ENCODE measurements around the gene TRAPPC11.

The TRAPPC11 gene

DNA sequence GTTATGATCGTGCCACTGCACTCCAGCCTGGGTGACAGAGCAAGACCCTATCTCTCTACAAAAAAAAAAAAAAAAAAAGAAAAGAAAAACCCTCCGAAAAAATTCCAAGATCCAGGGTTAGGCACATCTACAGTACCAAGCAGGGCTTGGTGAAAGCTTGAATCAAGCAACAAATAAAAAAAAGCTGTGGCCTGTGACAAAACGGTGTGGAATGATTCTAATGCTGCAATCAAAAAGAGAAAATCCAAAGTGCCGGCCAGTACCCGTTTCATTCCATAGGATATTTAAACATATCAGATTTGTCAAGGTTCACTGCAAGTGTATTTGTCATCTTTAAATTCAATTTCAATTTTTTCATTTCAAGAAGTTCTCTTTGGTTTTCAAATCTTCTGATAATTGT lies 20.7 kb upstream of the TRAPPC11 start:
- DNase-seq = no peak

DNA sequence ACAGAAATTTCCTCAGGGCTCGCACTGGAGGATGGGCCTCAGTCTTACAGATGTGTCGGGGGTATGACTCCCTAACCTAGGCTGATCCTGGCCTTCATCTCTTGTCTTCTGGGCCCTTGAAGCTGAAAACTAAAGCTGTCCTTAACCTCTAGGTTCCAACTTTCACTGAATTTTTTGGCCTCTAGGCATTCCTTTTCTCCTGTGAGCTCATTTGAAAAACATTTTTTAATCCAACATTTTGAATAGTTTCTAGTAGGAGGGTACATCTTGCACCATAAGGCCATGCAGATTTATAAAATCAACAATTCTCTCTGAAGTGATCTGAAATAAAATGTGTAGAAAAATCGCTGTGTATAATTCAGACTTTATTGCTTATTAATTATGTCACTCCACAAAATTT lies 19.8 kb upstream of the TRAPPC11 start:
- no peak for DNase-seq

- no peak for DNase-seq
These were observed 13.8 kb upstream of the TRAPPC11 start for GRCh38 chr4:183645326-183645725.

GRCh38 chr4:183657564-183657963 lies 1.5 kb upstream of the TRAPPC11 start:
- DNase-seq = no peak

GRCh38 chr4:183658362-183659028 lies 598 bp upstream of the TRAPPC11 start:
- DNase-seq = no peak

GRCh38 chr4:183659872-183660242 lies 764 bp downstream of the TRAPPC11 start:
- no peak for DNase-seq

DNA sequence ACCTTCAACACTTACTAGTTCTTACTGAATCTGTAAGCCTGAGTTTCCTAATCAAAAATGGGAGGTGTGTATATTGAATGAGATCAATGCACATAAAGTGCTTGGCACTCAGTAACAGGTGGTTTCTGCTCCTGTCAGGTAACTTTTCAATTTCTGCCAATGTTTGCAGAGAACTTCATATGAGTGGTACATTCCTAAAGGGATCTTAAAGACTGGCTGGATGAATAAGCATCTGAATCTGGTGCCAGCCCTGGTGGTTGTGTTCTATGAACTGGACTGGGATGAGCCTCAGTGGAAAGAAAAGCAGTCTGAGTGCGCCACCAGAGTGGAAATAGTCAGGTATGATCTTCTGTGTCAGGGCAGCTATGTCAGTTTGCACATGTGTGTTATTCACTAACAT lies 7.0 kb downstream of the TRAPPC11 start:
- DNase-seq = no peak

GRCh38 chr4:183670251-183670650 lies 11.2 kb downstream of the TRAPPC11 start:
- no peak for DNase-seq

GRCh38 chr4:183670960-183671555 lies 12.0 kb downstream of the TRAPPC11 start:
- DNase-seq = no peak

DNA sequence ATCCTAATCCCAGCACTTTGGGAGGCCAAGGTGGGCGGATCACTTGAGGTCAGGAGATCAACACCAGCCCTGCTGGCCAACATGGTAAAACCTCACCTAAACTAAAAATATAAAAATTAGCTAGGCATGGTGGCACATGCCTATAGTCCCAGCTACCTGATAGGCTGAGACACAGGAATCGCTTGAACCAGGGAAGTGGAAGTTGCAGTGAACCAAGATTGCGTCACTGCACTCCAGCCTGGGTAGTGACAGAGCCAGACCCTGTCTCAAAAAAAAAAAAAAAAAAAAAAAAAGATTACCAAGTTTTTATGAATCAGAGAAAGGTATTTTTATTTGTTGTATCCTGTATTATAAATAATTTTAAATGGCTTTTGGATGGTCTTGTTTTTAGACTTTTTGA lies 15.1 kb downstream of the TRAPPC11 start:
- DNase-seq = no peak

DNA sequence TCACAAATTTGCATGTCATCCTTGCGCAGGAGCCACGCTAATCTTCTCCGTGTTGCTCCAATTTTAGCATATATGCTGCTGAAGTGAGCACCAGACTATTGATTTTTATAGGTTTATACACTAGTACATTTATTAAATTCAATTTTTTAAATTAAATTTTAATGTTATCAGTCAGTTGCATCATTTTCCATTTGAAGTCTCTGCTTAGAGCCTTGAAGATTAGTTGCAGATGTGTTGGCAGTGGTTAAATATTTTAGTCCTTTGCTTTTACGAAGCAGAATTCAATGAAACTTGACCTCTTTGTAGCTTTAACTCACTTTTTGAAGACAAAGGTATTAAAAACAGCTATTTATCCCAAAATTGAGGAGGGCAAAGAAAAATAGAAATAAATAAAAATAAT lies 16.5 kb downstream of the TRAPPC11 start:
- DNase-seq = no peak

- no peak for DNase-seq
These were observed 22.0 kb downstream of the TRAPPC11 start for GRCh38 chr4:183681119-183681518.

DNA sequence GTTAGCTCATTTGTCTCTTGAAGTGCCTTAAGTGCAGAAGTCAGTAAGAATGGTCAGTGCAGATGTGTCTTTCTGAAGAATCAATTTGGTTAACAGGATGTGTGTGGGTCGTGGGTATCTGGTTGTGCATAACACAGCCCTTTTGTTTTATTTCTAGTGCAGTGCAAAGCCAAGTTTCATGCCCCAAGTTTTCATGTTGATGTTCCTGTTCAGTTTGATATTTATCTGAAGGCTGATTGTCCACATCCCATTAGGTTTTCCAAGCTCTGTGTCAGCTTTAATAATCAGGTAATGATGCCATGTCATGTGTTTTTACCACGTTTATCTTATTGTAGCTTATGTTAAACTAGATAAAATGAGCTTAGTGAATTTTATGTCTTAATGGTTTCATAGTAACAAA lies 27.4 kb downstream of the TRAPPC11 start:
- DNase-seq = no peak

DNA sequence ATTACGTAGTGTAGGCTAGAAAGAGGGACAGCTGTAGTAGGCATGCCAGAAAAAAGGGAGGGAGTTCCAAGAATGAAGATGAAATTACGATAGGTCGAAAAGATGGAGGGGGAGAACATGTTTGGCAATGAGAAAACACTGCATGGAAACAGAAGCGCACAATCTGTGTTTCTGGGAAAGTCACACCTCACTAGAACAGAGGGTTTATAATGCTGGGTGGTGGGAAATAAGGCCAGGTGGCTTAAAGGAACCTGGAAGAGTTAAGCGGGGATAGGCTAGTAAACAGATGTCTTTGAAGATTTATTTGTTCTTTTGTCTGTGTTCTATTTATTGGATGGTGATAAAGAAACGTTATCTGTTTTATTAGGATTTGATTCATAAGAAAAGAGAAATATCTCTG lies 29.1 kb downstream of the TRAPPC11 start:
- no peak for DNase-seq

- no peak for DNase-seq
These were observed 31.9 kb downstream of the TRAPPC11 start for GRCh38 chr4:183691006-183691405.

- DNase-seq = no peak
These were observed 32.8 kb downstream of the TRAPPC11 start for GRCh38 chr4:183691897-183692296.

DNA sequence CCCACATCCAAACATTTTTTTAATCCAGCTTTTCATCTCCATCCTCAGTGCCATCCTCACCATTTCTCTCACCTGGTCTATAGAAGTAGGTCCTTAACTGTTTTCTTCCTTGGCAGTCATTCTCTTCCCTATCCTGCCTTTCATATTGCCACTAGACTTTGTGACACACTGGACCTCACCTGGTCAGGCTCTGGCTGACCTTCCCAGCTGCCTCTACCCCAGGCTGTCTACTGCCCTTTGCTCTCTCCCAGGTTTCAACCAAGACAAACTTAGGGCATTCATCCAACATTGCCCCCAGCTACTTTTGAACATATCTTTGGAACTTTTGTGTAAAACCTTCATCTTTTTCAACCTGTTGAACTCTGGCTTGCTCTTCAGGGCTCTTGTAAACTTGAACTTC lies 39.8 kb downstream of the TRAPPC11 start:
- no peak for DNase-seq

DNA sequence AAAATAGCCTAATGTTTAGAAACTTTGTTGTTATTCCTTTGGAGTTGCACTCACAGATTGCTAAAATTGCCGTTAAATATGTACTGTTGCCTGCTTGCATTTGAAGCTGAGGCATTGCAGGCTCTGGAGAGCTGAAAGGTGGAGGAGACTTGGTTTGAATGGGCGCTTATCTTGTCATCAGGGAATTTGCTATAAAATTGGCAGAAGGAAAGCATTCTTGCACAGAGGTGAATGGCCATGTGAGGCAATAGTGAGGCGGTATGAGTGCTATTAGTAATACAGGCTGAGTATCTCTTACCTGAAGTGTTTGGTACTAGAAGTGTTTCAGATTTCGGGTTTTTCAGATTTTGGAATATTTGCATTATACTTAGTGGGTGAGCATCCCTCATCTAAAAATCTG lies 41.3 kb downstream of the TRAPPC11 start:
- DNase-seq = no peak

GRCh38 chr4:183702492-183702891 lies 43.4 kb downstream of the TRAPPC11 start:
- no peak for DNase-seq

DNA sequence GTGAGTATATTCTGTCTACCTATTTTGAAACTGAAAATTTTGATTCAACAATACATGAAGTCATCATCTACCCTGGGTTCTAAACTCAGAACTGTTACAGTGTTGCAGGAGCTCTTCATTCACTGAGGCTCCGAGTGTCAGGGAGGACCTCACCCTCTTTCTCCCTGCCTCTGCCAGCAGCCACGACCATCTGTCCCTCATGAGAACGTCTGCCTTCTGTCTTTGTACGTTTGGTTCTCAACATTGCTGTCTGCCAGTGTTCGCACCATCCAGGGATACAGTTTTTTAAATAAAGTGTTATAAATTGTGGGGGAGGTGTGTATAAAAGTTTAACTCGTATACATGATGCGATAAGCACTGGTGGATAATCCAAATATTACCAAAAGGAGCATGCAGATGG lies 55.5 kb downstream of the TRAPPC11 start:
- no peak for DNase-seq

DNA sequence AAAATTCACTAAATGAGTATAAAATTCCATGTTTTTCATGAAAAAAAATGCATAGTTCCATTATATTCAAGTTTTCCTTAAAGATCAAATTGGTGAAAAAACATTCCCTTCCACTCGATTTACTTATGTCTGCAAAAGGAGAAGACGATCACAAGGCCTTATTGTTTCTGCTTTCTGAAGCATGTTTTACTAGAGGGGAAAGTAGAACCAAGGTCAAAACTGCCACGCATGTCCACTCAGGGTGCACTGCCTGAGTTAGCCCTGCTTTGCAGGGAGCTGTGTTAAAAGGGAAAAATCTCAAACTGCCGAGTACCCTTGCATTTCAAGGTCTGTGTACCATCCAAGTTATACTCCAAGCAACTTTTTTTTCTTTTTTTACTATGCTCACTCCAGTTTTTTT lies 57.2 kb downstream of the TRAPPC11 start:
- DNase-seq = no peak

DNA sequence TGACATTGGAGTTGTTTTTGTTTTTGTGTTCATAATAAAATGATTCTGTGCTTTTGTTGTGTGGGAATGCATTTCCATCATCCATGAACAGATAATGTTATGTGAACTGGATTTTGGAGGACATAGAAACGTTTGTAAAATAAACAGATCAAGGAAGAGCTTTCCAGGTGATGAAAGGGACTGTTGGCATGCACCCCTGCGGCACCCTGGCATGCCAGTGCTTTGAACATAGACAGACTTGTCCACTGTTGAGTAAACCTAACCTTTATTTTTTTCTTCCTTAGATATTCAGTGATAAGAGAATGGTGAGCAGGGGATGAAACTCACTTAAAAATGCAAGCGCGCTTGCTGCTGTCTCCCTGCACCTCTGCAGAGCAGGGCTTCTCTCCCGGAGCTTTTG lies 59.8 kb downstream of the TRAPPC11 start:
- no peak for DNase-seq

- no peak for DNase-seq
These were observed 62.4 kb downstream of the TRAPPC11 start for GRCh38 chr4:183721207-183722081.
